HepG2 (cell line): ENCODE results near the gene DYRK1B.

ENCODE experiments used
- ATF3 ChIP-seq: sonication (generic); formaldehyde crosslinking; IDR thresholded peaks from 2 replicates; pipeline ENCODE4 v1.4.0; 2020; ENCODE audit warnings: missing genetic modification reagents
- CTCF ChIP-seq: sonication (generic); formaldehyde crosslinking; IDR thresholded peaks from 2 replicates; pipeline ENCODE4 v1.5.0; 2020; ENCODE audit warnings: mild to moderate bottlenecking, missing genetic modification reagents, moderate library complexity
- FOXO1 ChIP-seq: sonication (generic); formaldehyde crosslinking; IDR thresholded peaks from 2 replicates; pipeline ENCODE4 v1.4.0; 2020; ENCODE audit warnings: missing genetic modification reagents
- HNRNPLL ChIP-seq: fragments of 200-400 bp; formaldehyde crosslinking; IDR thresholded peaks from 2 replicates; pipeline ENCODE4 v1.6.1; 2017; ENCODE audit warnings: mild to moderate bottlenecking, low read depth, low read length; ENCODE audit not compliant: poor library complexity, severe bottlenecking
- KDM6A ChIP-seq: IDR thresholded peaks from 2 replicates; pipeline ENCODE4 v1.6.1; 2016; ENCODE audit warnings: low read depth
- MYNN ChIP-seq: sonication (generic); formaldehyde crosslinking; IDR thresholded peaks from 2 replicates; pipeline ENCODE4 v1.4.0; 2020; ENCODE audit warnings: mild to moderate bottlenecking, low read depth, missing genetic modification reagents
- PTBP1 ChIP-seq: fragments of 200-400 bp; formaldehyde crosslinking; IDR thresholded peaks from 2 replicates; pipeline ENCODE4 v1.6.1; 2018; ENCODE audit warnings: low read length, low read depth; ENCODE audit not compliant: poor library complexity, severe bottlenecking
- RAD21 ChIP-seq: fragments of 450-650 bp; formaldehyde crosslinking; IDR thresholded peaks from 2 replicates; pipeline ENCODE4 v1.5.0; 2020; ENCODE audit warnings: mild to moderate bottlenecking
- RAD51 ChIP-seq: fragments of 450-650 bp; IDR thresholded peaks from 2 replicates; pipeline ENCODE4 v1.6.1; 2016; ENCODE audit warnings: borderline replicate concordance
- ZNF589 ChIP-seq: sonication (generic); formaldehyde crosslinking; conservative IDR thresholded peaks from 2 replicates; pipeline ENCODE4 v1.8.0; 2022; ENCODE audit warnings: mild to moderate bottlenecking, moderate library complexity, missing genetic modification reagents
- ZNF768 ChIP-seq: sonication (generic); formaldehyde crosslinking; IDR thresholded peaks from 2 replicates; pipeline ENCODE4 v1.4.0; 2020; ENCODE audit warnings: missing genetic modification reagents

- no peak for TF ChIP-seq ATF3 (CRISPR knock-in tag)
- TF ChIP-seq ZNF768 (CRISPR knock-in tag) = no peak
- TF ChIP-seq HNRNPLL = no peak
- TF ChIP-seq FOXO1 (CRISPR knock-in tag) = no peak
- no peak for TF ChIP-seq ZNF589 (CRISPR knock-in tag)
- no peak for TF ChIP-seq KDM6A (CRISPR knock-in tag)
- TF ChIP-seq MYNN = no peak
- TF ChIP-seq RAD21 (CRISPR knock-in tag) = no peak
- TF ChIP-seq RAD51 = no peak
- TF ChIP-seq PTBP1 = no peak
- TF ChIP-seq CTCF (CRISPR knock-in tag) = no peak
Observed at GRCh38 chr19:39819786-39820185, 14.2 kb downstream of the DYRK1B start.
